GM19397 (cell line): ENCODE data around the gene MAFG.
A peak's percentile ranks its signal among the peaks of the same experiment; 100 is the strongest.

Source experiments
- ATAC-seq: cut with Tn5 transposase; IDR thresholded peaks from one replicate; pipeline ENCODE4 v1.9.1; 2021; ENCODE audit warnings: mild to moderate bottlenecking, moderate library complexity; ENCODE audit not compliant: unreplicated experiment

The MAFG gene

GRCh38 chr17:81899514-81900166 lies 27.9 kb downstream of the MAFG start:
- ATAC-seq, result no peak

GRCh38 chr17:81898885-81899284 lies 28.6 kb downstream of the MAFG start:
- ATAC-seq, result no peak

- no peak for ATAC-seq
These were observed 29.3 kb downstream of the MAFG start for GRCh38 chr17:81898029-81898866.

GRCh38 chr17:81895400-81895799 lies 32.1 kb downstream of the MAFG start:
- no peak for ATAC-seq

GRCh38 chr17:81891303-81891552 lies 36.3 kb downstream of the MAFG start:
- peak; percentile 20 for ATAC-seq

- no peak for ATAC-seq
These were observed 36.9 kb downstream of the MAFG start for GRCh38 chr17:81890447-81891302.

- ATAC-seq, result no peak
These were observed 37.9 kb downstream of the MAFG start for GRCh38 chr17:81889602-81890001.

GRCh38 chr17:81888988-81889595 lies 38.4 kb downstream of the MAFG start:
- no peak for ATAC-seq

- no peak for ATAC-seq
These were observed 39.2 kb downstream of the MAFG start for GRCh38 chr17:81888105-81888987.

GRCh38 chr17:81885869-81886548 lies 41.5 kb downstream of the MAFG start:
- ATAC-seq, result no peak

GRCh38 chr17:81885454-81885853 lies 42.1 kb downstream of the MAFG start:
- ATAC-seq, result no peak

- ATAC-seq, result no peak
These were observed 42.6 kb downstream of the MAFG start for GRCh38 chr17:81884968-81885367.

GRCh38 chr17:81884520-81884919 lies 43.0 kb downstream of the MAFG start:
- no peak for ATAC-seq

GRCh38 chr17:81879121-81879520 lies 48.4 kb downstream of the MAFG start:
- no peak for ATAC-seq

- ATAC-seq, result no peak
These were observed 49.2 kb downstream of the MAFG start for GRCh38 chr17:81878294-81878693.

GRCh38 chr17:81877569-81877968 lies 50.0 kb downstream of the MAFG start:
- ATAC-seq, result no peak

- peak; percentile 50 for ATAC-seq
These were observed 55.9 kb downstream of the MAFG start for GRCh38 chr17:81871387-81872230.

GRCh38 chr17:81870981-81871386 lies 56.6 kb downstream of the MAFG start, which contains the start of gene ARHGDIA:
Gene ARHGDIA (minus strand): TSS chr17:81871337. CDS start chr17:81869930, 1,407 bp downstream.
- peak; percentile 27 for ATAC-seq
